Progenitor cell of endocrine pancreas (in vitro differentiated cells): ENCODE results near the gene MGA. TPM values are rescaled to one million over a fixed set of nuclear protein-coding genes. Genes with fewer than 3 reads are reported as not detected.

Experiments
- DNase-seq: peaks from one replicate; pipeline ENCODE4 v3.0.0; 2021; ENCODE audit warnings: low spot score; ENCODE audit not compliant: unreplicated experiment
- H3K27ac Mint-ChIP-seq: 2 replicates; pipeline ENCODE4 v1.8.0; 2021; ENCODE audit warnings: mild to moderate bottlenecking, moderate library complexity, mixed read lengths
- H3K27me3 Mint-ChIP-seq: 2 replicates; pipeline ENCODE4 v1.8.0; 2021; ENCODE audit warnings: mixed read lengths
- H3K36me3 Mint-ChIP-seq: 2 replicates; pipeline ENCODE4 v1.8.0; 2022; ENCODE audit warnings: mixed read lengths; ENCODE audit not compliant: insufficient read depth
- H3K4me1 Mint-ChIP-seq: 2 replicates; pipeline ENCODE4 v1.8.0; 2021; ENCODE audit warnings: low read depth, mixed read lengths
- H3K4me3 Mint-ChIP-seq: 2 replicates; pipeline ENCODE4 v1.8.0; 2021; ENCODE audit warnings: low read depth, mild to moderate bottlenecking, moderate library complexity, mixed read lengths
- H3K9me3 Mint-ChIP-seq: 2 replicates; pipeline ENCODE4 v1.8.0; 2021; ENCODE audit warnings: low read depth, mixed read lengths
- CTCF ChIP-seq: fragments of 200-600 bp; sonication (generic); IDR thresholded peaks from one replicate; pipeline ENCODE4 v1.5.0; 2021; ENCODE audit warnings: antibody characterized with exemption, mild to moderate bottlenecking; ENCODE audit not compliant: unreplicated experiment
- total RNA-seq: library from RNA; stranded (reverse); gene quantifications from 2 replicates; pipeline ENCODE4 v1.2.1, GENCODE V29; 2021

Gene MGA
- total RNA-seq, 1 donor from 2014 or later: 71.2 TPM

GRCh38 chr15:41778521-41778920 lies 118.3 kb downstream of the MGA start:
- Mint-ChIP-seq H3K4me3 (no peak overlapping the region), H3K4me1 (peaks cover 33% of the 10 kb centered on the region), H3K9me3 (no peaks in the 10 kb centered on the region), H3K27me3 (no peaks in the 10 kb centered on the region), H3K36me3 (peaks cover 4% of the 10 kb centered on the region), H3K27ac (no peak overlapping the region)
- DNase-seq: no peak
- no peak for TF ChIP-seq CTCF

DNA sequence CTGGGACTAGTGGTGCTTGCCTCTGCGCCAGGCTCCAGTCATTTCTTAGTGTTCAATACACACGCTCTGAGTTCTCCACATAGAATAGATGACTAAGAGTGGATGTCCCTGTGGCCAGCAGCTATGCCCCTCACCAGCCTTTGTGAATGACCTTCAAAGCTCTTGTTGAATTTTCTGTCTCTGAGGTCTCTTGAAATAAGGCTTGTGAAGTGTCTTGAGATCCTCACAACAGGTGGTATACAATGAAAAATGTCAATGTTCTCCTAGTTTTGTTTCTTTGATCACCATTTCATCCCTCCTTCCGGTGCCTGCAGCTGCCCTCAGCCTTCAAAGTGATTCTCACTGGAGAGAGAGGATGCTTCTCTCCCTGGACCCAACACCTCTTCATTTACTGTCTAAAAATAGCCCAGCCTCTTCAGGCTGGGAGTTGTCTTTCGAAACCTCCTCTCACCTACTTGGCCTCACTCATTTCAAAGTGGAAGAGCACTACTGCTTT lies 119.5 kb downstream of the MGA start:
- Mint-ChIP-seq H3K36me3 (peaks cover 5% of the 10 kb centered on the region), H3K9me3 (no peaks in the 10 kb centered on the region), H3K27ac (peak overlapping the region; percentile 73), H3K4me1 (peaks cover 30% of the 10 kb centered on the region), H3K4me3 (no peak overlapping the region), H3K27me3 (no peaks in the 10 kb centered on the region)
- DNase-seq: no peak
- TF ChIP-seq CTCF: no peak

DNA sequence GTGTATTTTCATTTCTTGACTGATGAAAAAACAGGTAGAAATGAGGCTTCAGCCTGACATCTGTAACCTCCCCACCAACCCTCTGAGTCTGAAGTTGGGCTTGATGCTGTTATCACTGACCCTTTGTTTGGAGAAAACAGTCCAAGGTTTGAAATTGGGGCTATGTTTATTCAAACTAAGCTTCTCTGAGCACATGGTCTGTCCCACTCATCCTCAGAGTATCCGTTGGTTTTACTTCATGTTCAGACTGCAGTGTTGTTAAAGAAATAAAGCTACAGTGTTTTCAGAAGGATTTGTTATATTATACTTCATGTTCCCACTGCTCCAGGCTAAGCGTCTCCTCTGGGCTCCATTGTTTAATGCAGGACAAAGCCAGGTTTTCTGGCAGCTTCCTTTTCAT lies 120.1 kb downstream of the MGA start:
- Mint-ChIP-seq H3K4me1 (peaks cover 25% of the 10 kb centered on the region), H3K4me3 (no peak overlapping the region)

DNA sequence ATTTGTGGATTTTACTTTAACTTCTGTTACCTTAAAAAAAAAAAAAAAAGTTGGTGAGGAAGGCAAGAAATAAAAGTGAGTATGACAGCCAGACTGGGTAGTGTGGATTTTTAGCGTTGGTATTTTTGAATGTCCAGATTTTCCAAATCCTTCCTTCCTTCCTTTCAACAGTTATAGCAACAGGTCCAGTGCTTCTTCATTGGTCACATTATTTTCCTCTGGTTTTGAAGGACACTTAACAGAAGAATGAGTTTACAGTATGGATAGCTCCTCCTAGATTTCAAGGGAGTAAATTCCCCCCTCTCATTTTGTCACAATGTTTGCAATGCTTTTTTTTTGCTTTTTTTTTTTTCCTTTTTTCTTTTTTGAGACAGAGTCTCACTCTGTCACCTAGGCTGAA lies 120.5 kb downstream of the MGA start:
- DNase-seq: no peak
- H3K4me1 Mint-ChIP-seq: peaks cover 22% of the 10 kb centered on the region
- H3K36me3 Mint-ChIP-seq: peaks cover 5% of the 10 kb centered on the region
- peak overlapping the region; percentile 73 for H3K27ac Mint-ChIP-seq
- no peak overlapping the region for H3K4me3 Mint-ChIP-seq
- H3K9me3 Mint-ChIP-seq: no peaks in the 10 kb centered on the region
- H3K27me3 Mint-ChIP-seq: no peaks in the 10 kb centered on the region
- no peak for TF ChIP-seq CTCF

More for the DNA sequence above, 120.1 kb downstream of the MGA start:
- DNase-seq: no peak
- Mint-ChIP-seq H3K9me3 (no peaks in the 10 kb centered on the region), H3K36me3 (peaks cover 5% of the 10 kb centered on the region), H3K27me3 (no peaks in the 10 kb centered on the region), H3K27ac (peak overlapping the region; percentile 73)
- TF ChIP-seq CTCF: no peak

DNA sequence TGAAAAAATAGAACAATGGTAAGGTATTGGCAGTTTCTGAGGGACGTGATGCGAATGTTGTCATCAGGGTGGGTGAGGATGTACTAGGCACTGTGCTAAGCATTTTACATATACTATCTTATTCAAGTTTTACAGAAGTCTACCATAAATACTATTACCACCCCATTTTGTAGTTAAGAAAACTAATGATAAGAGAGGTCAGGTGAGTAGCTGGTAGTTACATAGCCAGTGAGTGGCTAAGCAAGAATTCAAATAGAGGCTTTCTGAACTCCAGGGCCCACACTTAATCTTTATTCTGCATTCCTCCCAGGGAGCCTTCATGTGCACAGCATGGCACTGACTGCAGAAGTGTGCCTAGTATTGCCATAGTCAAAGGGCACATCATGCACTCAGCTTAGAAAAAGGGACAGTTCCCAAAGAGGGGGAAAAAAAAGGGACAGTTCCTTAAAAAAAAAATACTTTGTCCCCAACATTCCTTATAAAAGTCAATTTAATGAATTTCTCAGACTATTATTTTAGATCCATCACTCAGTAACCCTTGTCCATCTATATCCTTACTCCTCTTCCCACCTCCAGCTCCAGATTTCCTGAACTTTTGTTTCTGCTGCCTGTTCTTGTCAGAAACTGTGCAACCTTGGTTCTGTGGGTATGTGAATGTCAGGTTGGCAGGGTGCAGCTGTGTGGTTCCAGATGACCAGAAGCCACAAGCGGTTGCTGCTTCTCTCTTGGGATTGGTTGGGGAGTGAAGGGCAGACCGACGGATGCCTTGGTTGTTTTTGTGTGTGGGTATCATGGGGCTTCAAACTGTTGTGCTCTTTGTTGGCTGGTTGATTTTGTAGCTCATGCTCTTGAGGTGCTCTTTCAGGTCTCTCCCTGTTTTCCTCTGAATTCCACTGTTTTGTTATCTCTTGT lies 122.4 kb downstream of the MGA start:
- peak overlapping the region; percentile 17 for H3K27ac Mint-ChIP-seq
- no peaks in the 10 kb centered on the region for H3K27me3 Mint-ChIP-seq
- DNase-seq: no peak
- peaks cover 5% of the 10 kb centered on the region for H3K36me3 Mint-ChIP-seq
- TF ChIP-seq CTCF: no peak
- H3K9me3 Mint-ChIP-seq: no peaks in the 10 kb centered on the region
- no peak overlapping the region for H3K4me3 Mint-ChIP-seq
- H3K4me1 Mint-ChIP-seq: peaks cover 16% of the 10 kb centered on the region
